Adrenal gland (tissue), 12 donors: ENCODE data around the gene CHD9. TPM values are rescaled to one million over a fixed set of nuclear protein-coding genes. Genes with fewer than 3 reads are reported as not detected.

Experiments
- DNase-seq, 7 donors: peaks; one replicate each; pipeline ENCODE4 v3.0.0-alpha.2; 2019 to 2020
- H3K27ac ChIP-seq, 5 donors: fragments of 200-600 bp; sonication (generic) in 4 of 5; 1 replicate in 3 of 5; 2 replicates in 2 of 5; pipeline versions ENCODE4 v1.5.1 to v1.8.0; 2016 to 2020; ENCODE audit warnings: mild to moderate bottlenecking in 1 of 5
- H3K27me3 ChIP-seq: fragments of 200-600 bp; 2 replicates; pipeline ENCODE4 v1.8.0; 2021
- H3K36me3 ChIP-seq, 2 donors: fragments of 200-600 bp; replicated peaks in 1 of 2; 1 replicate in 1 of 2; 2 replicates in 1 of 2; pipeline versions ENCODE4 v1.5.1 to v1.8.0; 2018 to 2022
- H3K4me1 ChIP-seq, 2 donors: fragments of 200-600 bp; replicated peaks in 1 of 2; 1 replicate in 1 of 2; 2 replicates in 1 of 2; pipeline versions ENCODE4 v1.5.1 to v1.8.0; 2018 to 2021
- H3K4me3 ChIP-seq, 4 donors: fragments of 200-600 bp; sonication (generic) in 3 of 4; one replicate each; pipeline ENCODE4 v1.5.1; 2016 to 2018
- H3K9me3 ChIP-seq, 3 donors: fragments of 200-600 bp; sonication (generic) in 1 of 3; replicated peaks in 1 of 3; 1 replicate in 2 of 3; 2 replicates in 1 of 3; pipeline versions ENCODE4 v1.5.1 to v1.8.0; 2016 to 2021
- CTCF ChIP-seq, 6 experiments: fragments of 450-650 bp in 4 of 6; fragments of 200-600 bp in 2 of 6; sonication (generic) in 1 of 6; IDR thresholded peaks; 1 replicate in 5 of 6; 2 replicates in 1 of 6; pipeline versions ENCODE4 v1.5.1 to v1.8.0; 2016 to 2021; ENCODE audit warnings: antibody characterized with exemption in 6 of 6, mild to moderate bottlenecking in 2 of 6, moderate library complexity in 1 of 6
- POLR2A ChIP-seq, 2 donors: fragments of 450-650 bp; IDR thresholded peaks; one replicate each; pipeline ENCODE4 v1.6.1; 2017; ENCODE audit warnings: antibody characterized with exemption in 2 of 2, mild to moderate bottlenecking in 2 of 2, moderate library complexity in 1 of 2
- WGBS, 4 donors: extraction: QIAGEN DNeasy Blood & Tissue Kit in 2 of 4; methylation state at CpG; one replicate each; pipeline versions ENCODE4 v1.1.5 to v1.1.7; 2013 to 2017; 5-methylcytosine and 5-hydroxymethylcytosine counted together
- intact Hi-C, 2 donors: fragments of 100-400 bp; cut with DNase I; formaldehyde crosslinking; loops; one replicate each; pipeline versions ENCODE4 v1.14.1 to v1.15.0; 2022 to 2023
- polyA plus RNA-seq, 3 donors: library from polyadenylated mRNA; stranded (reverse); fragments of 200-250 nt in 2 of 3; fragments of 350-450 nt in 1 of 3; fragmentation: Illumina TruSeq in 1 of 3; extraction: RNeasy Lipid Tissue Mini Kit (QIAGEN cat#74804) in 1 of 3; gene quantifications; one replicate each; pipeline ENCODE4 v1.2.3, GENCODE V29; 2013 to 2014
- total RNA-seq, 9 donors: library from RNA; depleted of rRNA in 4 of 9; stranded (reverse); fragments of >200 nt in 4 of 9; fragments of 120-200 nt in 1 of 9; fragmentation: NEBNext Ultra II Directional in 1 of 9; extraction: Animal tissue kit (Norgen Biotek cat#: 25700) in 1 of 9; gene quantifications; one replicate each; pipeline versions ENCODE4 v1.1.0 to v1.2.4, GENCODE V29; 2013 to 2023
- donor health status: healthy with polysubstance abuse.
- donor health status: Bipolar disorder and iron deficiency.
- donor health status: DM: yes; HTN: yes; CAD: no.
- donor health status: DM: no; HTN: no; CAD: no.
- donor health status: DM: no; HTN: no; CAD: no.
- donor health status: DM: yes; HTN: yes; CAD: no.

The CHD9 gene
- total and polyA plus RNA-seq, 12 donors, result 10.0 to 95.9 (median 54.7) TPM

- WGBS, 4 donors, result 39 to 54% (median 53%) methylated on average over 5 of the region's 5 CpGs
- no peak for DNase-seq
- H3K4me3 ChIP-seq, result no peak overlapping the region
- H3K27me3 ChIP-seq, result no peaks in the 10 kb centered on the region
- intact Hi-C loops, result loop anchor here in 1 of 2 donors (5.0 kb wide), 1 partner anchor 33 kb away; no protein-coding TSS in a partner anchor
- peak overlapping the region in 4 of 5 donors; percentile 75 to 92 (median 80) for H3K27ac ChIP-seq
- H3K36me3 ChIP-seq, result no peaks in the 10 kb centered on the region
- no peaks in the 10 kb centered on the region for H3K9me3 ChIP-seq
- TF ChIP-seq POLR2A (IDR thresholded peaks at IDR 0.05) (no peak), CTCF (IDR thresholded peaks at IDR 0.05) (no peak)
- H3K4me1 ChIP-seq, result peaks cover 80 to 82% of the 10 kb centered on the region in 2 donors
Measured at GRCh38 chr16:53090286-53090590, 35.4 kb downstream of the CHD9 start.

- TF ChIP-seq CTCF (IDR thresholded peaks at IDR 0.05) (no peak), POLR2A (IDR thresholded peaks at IDR 0.05) (peak in 1 of 2 donors; percentile 40)
- intact Hi-C loops, result loop anchor here in 1 of 2 donors (5.0 kb wide), 1 partner anchor 34 kb away; no protein-coding TSS in a partner anchor
- no peaks in the 10 kb centered on the region for H3K9me3 ChIP-seq
- WGBS, 4 donors, result 20 to 30% (median 23%) methylated on average over 5 to 13 of the region's 13 CpGs
- H3K36me3 ChIP-seq, result no peaks in the 10 kb centered on the region
- peaks cover 74 to 77% of the 10 kb centered on the region in 2 donors for H3K4me1 ChIP-seq
- peak; percentile 70 to 95 (median 88) for DNase-seq
- H3K27me3 ChIP-seq, result no peaks in the 10 kb centered on the region
- peak overlapping the region in 4 of 5 donors; percentile 75 to 92 (median 80) for H3K27ac ChIP-seq
- peak overlapping the region in 1 of 4 donors; percentile 7 for H3K4me3 ChIP-seq
Measured at GRCh38 chr16:53090591-53091411, 36.0 kb downstream of the CHD9 start.

- Histone ChIP-seq H3K27me3 (no peaks in the 10 kb centered on the region), H3K4me1 (peaks cover 66 to 68% of the 10 kb centered on the region in 2 donors), H3K36me3 (no peaks in the 10 kb centered on the region), H3K9me3 (no peaks in the 10 kb centered on the region), H3K27ac (peak overlapping the region in 4 of 5 donors; percentile 75 to 92 (median 80)), H3K4me3 (no peak overlapping the region)
- intact Hi-C loops, result loop anchor here in 1 of 2 donors (5.0 kb wide), 1 partner anchor 34 kb away; no protein-coding TSS in a partner anchor
- WGBS, 4 donors, result 27 to 36% (median 30%) methylated on average over 7 of the region's 7 CpGs
- peak; percentile 45 to 83 (median 70) for DNase-seq
- TF ChIP-seq POLR2A (IDR thresholded peaks at IDR 0.05) (peak in 1 of 2 donors; percentile 43), CTCF (IDR thresholded peaks at IDR 0.05) (no peak)
Measured at GRCh38 chr16:53091466-53092211, 36.8 kb downstream of the CHD9 start.

- H3K9me3 ChIP-seq, result no peaks in the 10 kb centered on the region
- 82 to 92% (median 89%) methylated on average over 2 of the region's 2 CpGs for WGBS, 4 donors
- no peak overlapping the region for H3K4me3 ChIP-seq
- peak overlapping the region in 4 of 5 donors; percentile 75 to 92 (median 80) for H3K27ac ChIP-seq
- peaks cover 59 to 62% of the 10 kb centered on the region in 2 donors for H3K4me1 ChIP-seq
- no peaks in the 10 kb centered on the region for H3K36me3 ChIP-seq
- no peak for DNase-seq
- H3K27me3 ChIP-seq, result no peaks in the 10 kb centered on the region
- no peak for TF ChIP-seq CTCF (IDR thresholded peaks at IDR 0.05)
- TF ChIP-seq POLR2A (IDR thresholded peaks at IDR 0.05), result no peak
- intact Hi-C loops, result loop anchor here in 1 of 2 donors (5.0 kb wide), 1 partner anchor 35 kb away; no protein-coding TSS in a partner anchor
Measured at GRCh38 chr16:53092284-53092683, 37.5 kb downstream of the CHD9 start.
